BLaER1 (cell line): ENCODE measurements around the gene GRB10.
"Not testable (repeated sequence)": the region's sequence is repeated elsewhere in the genome, so short reads cannot be mapped to it uniquely, and the experiment has no call there.

Experiments
- H3K27ac ChIP-seq: shearing (Covaris generic); formaldehyde crosslinking; 2 replicates; pipeline ENCODE4 v1.8.1; 2022
- H3K27me3 ChIP-seq: shearing (Covaris generic); formaldehyde crosslinking; 2 replicates; pipeline ENCODE4 v1.8.1; 2022
- H3K36me3 ChIP-seq: shearing (Covaris generic); formaldehyde crosslinking; 2 replicates; pipeline ENCODE4 v1.8.1; 2022
- H3K4me1 ChIP-seq: shearing (Covaris generic); formaldehyde crosslinking; 2 replicates; pipeline ENCODE4 v1.8.1; 2022
- H3K4me2 ChIP-seq: shearing (Covaris generic); formaldehyde crosslinking; 2 replicates; pipeline ENCODE4 v1.8.1; 2022
- H3K4me3 ChIP-seq: shearing (Covaris generic); formaldehyde crosslinking; 2 replicates; pipeline ENCODE4 v1.8.1; 2022
- H3K9ac ChIP-seq: shearing (Covaris generic); formaldehyde crosslinking; 2 replicates; pipeline ENCODE4 v1.8.1; 2022
- H3K9me3 ChIP-seq: shearing (Covaris generic); formaldehyde crosslinking; 2 replicates; pipeline ENCODE4 v1.8.1; 2022
- H4K20me1 ChIP-seq: shearing (Covaris generic); formaldehyde crosslinking; 2 replicates; pipeline ENCODE4 v1.8.1; 2022
- Cebpa-rat ChIP-seq: shearing (Covaris generic); IDR thresholded peaks from 2 replicates; pipeline ENCODE4 v1.8.1; 2022

The GRB10 gene

GRCh38 chr7:50780436-50780835 lies 2.3 kb downstream of the GRB10 start:
- peaks cover 40% of the 10 kb centered on the region for H3K36me3 ChIP-seq

GRCh38 chr7:50779427-50779826 lies 3.3 kb downstream of the GRB10 start:
- Histone ChIP-seq H3K27ac (no peak overlapping the region), H3K9me3 (peaks cover 36% of the 10 kb centered on the region), H3K4me3 (no peak overlapping the region), H3K4me1 (peaks cover 40% of the 10 kb centered on the region), H3K27me3 (no peaks in the 10 kb centered on the region), H4K20me1 (peaks cover 96% of the 10 kb centered on the region), H3K4me2 (peak overlapping the region; percentile 76), H3K36me3 (peaks cover 38% of the 10 kb centered on the region), H3K9ac (no peak overlapping the region)
- TF ChIP-seq Cebpa-rat: no peak

More at GRCh38 chr7:50780436-50780835, 2.3 kb downstream of the GRB10 start:
- 0 out of 2 replicates have a peak overlapping the region, but pooled peaks have one; percentile 2 for H3K27ac ChIP-seq
- H3K9ac ChIP-seq: no peak overlapping the region
- peaks cover 37% of the 10 kb centered on the region for H3K9me3 ChIP-seq
- peaks cover 96% of the 10 kb centered on the region for H4K20me1 ChIP-seq
- H3K4me3 ChIP-seq: no peak overlapping the region
- H3K4me1 ChIP-seq: peaks cover 40% of the 10 kb centered on the region
- TF ChIP-seq Cebpa-rat: no peak
- H3K4me2 ChIP-seq: peak overlapping the region; percentile 76; the same call in 1 of the 2 replicates
- no peaks in the 10 kb centered on the region for H3K27me3 ChIP-seq

- Histone ChIP-seq H3K4me3 (no peak overlapping the region), H3K4me2 (no peak overlapping the region), H3K36me3 (peaks cover 39% of the 10 kb centered on the region), H3K27me3 (no peaks in the 10 kb centered on the region), H3K9ac (no peak overlapping the region), H3K4me1 (peaks cover 33% of the 10 kb centered on the region), H4K20me1 (peaks cover 92% of the 10 kb centered on the region), H3K9me3 (peaks cover 38% of the 10 kb centered on the region), H3K27ac (no peak overlapping the region)
- TF ChIP-seq Cebpa-rat: no peak
Measured at GRCh38 chr7:50778189-50778588, 4.5 kb downstream of the GRB10 start.

GRCh38 chr7:50775836-50776235 lies 6.9 kb downstream of the GRB10 start:
- H3K9ac ChIP-seq: no peak overlapping the region
- no peak for TF ChIP-seq Cebpa-rat
- H3K9me3 ChIP-seq: peaks cover 45% of the 10 kb centered on the region
- no peak overlapping the region for H3K4me2 ChIP-seq
- no peak overlapping the region for H3K4me3 ChIP-seq
- peaks cover 29% of the 10 kb centered on the region for H3K4me1 ChIP-seq
- no peak overlapping the region for H3K27ac ChIP-seq
- no peaks in the 10 kb centered on the region for H3K27me3 ChIP-seq
- peaks cover 49% of the 10 kb centered on the region for H3K36me3 ChIP-seq
- H4K20me1 ChIP-seq: peaks cover 83% of the 10 kb centered on the region

- peaks cover 55% of the 10 kb centered on the region for H3K36me3 ChIP-seq
- no peaks in the 10 kb centered on the region for H3K27me3 ChIP-seq
- H3K27ac ChIP-seq: no peak overlapping the region
- peaks cover 83% of the 10 kb centered on the region for H4K20me1 ChIP-seq
- H3K9me3 ChIP-seq: peaks cover 50% of the 10 kb centered on the region
- H3K4me1 ChIP-seq: peaks cover 24% of the 10 kb centered on the region
- H3K4me2 ChIP-seq: no peak overlapping the region
- TF ChIP-seq Cebpa-rat: no peak
- H3K9ac ChIP-seq: no peak overlapping the region
- H3K4me3 ChIP-seq: no peak overlapping the region
Measured at GRCh38 chr7:50775231-50775630, 7.5 kb downstream of the GRB10 start.

GRCh38 chr7:50774319-50774718 lies 8.4 kb downstream of the GRB10 start:
- no peak overlapping the region for H3K4me3 ChIP-seq
- H3K27me3 ChIP-seq: no peaks in the 10 kb centered on the region
- H3K36me3 ChIP-seq: peaks cover 59% of the 10 kb centered on the region
- no peak for TF ChIP-seq Cebpa-rat
- H3K4me2 ChIP-seq: no peak overlapping the region
- H3K27ac ChIP-seq: no peak overlapping the region
- no peak overlapping the region for H3K9ac ChIP-seq
- H3K4me1 ChIP-seq: peaks cover 24% of the 10 kb centered on the region
- peaks cover 55% of the 10 kb centered on the region for H3K9me3 ChIP-seq
- H4K20me1 ChIP-seq: peaks cover 83% of the 10 kb centered on the region

- H3K4me1 ChIP-seq: peaks cover 30% of the 10 kb centered on the region
- peaks cover 63% of the 10 kb centered on the region for H3K36me3 ChIP-seq
- not testable (repeated sequence) for H3K9ac ChIP-seq, H3K4me3 ChIP-seq, H3K27me3 ChIP-seq, H3K27ac ChIP-seq, H3K4me2 ChIP-seq
- peaks cover 49% of the 10 kb centered on the region for H3K9me3 ChIP-seq
- H4K20me1 ChIP-seq: peaks cover 81% of the 10 kb centered on the region
Measured at GRCh38 chr7:50773071-50773470, 9.6 kb downstream of the GRB10 start.

GRCh38 chr7:50771120-50772002 lies 11.3 kb downstream of the GRB10 start:
- no peaks in the 10 kb centered on the region for H3K27me3 ChIP-seq
- peaks cover 30% of the 10 kb centered on the region for H3K4me1 ChIP-seq
- no peak overlapping the region for H3K4me3 ChIP-seq
- H3K27ac ChIP-seq: 0 out of 2 replicates have a peak overlapping the region, but pooled peaks have one; percentile 4
- peaks cover 71% of the 10 kb centered on the region for H3K36me3 ChIP-seq
- peaks cover 86% of the 10 kb centered on the region for H4K20me1 ChIP-seq
- no peak for TF ChIP-seq Cebpa-rat
- no peak overlapping the region for H3K9ac ChIP-seq
- H3K9me3 ChIP-seq: peaks cover 59% of the 10 kb centered on the region
- no peak overlapping the region for H3K4me2 ChIP-seq

- Histone ChIP-seq H3K4me1 (peaks cover 37% of the 10 kb centered on the region), H4K20me1 (peaks cover 78% of the 10 kb centered on the region), H3K9ac (no peak overlapping the region), H3K9me3 (peaks cover 64% of the 10 kb centered on the region), H3K4me3 (no peak overlapping the region), H3K4me2 (peak overlapping the region; percentile 6), H3K27ac (no peak overlapping the region; the same call in 1 of the 2 replicates), H3K27me3 (no peaks in the 10 kb centered on the region), H3K36me3 (peaks cover 60% of the 10 kb centered on the region)
- TF ChIP-seq Cebpa-rat: no peak
Measured at GRCh38 chr7:50768485-50769474, 13.9 kb downstream of the GRB10 start.
